K562 (cell line): ENCODE results near the gene ST6GALNAC1. TPM values are rescaled to one million over a fixed set of nuclear protein-coding genes. Genes with fewer than 3 reads are reported as not detected.

Experiments
- ATAC-seq: fragments of 200-7000 bp; cut with Tn5 transposase; 3 replicates; pipeline ENCODE4 v1.9.1; 2020; ENCODE audit warnings: moderate library complexity
- BruUV-seq: library from RNA; stranded (reverse); fragments of 400-500 nt; replicated peaks from 2 replicates; lab custom pipeline; 2021; lab: Mats Ljungman, UMichigan
- CTCF ChIA-PET: fragments of 300-600 bp; formaldehyde crosslinking; extraction: SDS; loops from one replicate; lab custom pipeline; 2021; ENCODE audit warnings: low intra/inter-chr PET ratio; lab: Yijun Ruan, JAX
- POLR2A ChIA-PET: fragments of 300-600, 350-650 bp; sonication (Branson Sonifier 250); formaldehyde crosslinking; extraction: SDS; loops from one replicate; lab custom pipeline; 2021; ENCODE audit warnings: antibody characterized with exemption, inconsistent platforms; lab: Yijun Ruan, JAX
- DNase-seq, 4 experiments: peaks; one replicate each; pipeline versions ENCODE4 v3.0.0 to v3.0.0-alpha.2; 2011 to 2018; ENCODE audit warnings: low spot score in 3 of 4, mixed read lengths in 3 of 4; ENCODE audit errors: extremely low read depth in 1 of 4
- FAIRE-seq: peaks from 2 replicates; lab custom pipeline; 2011; peaks lifted over from hg19 to GRCh38; lab: Jason Lieb, UNC
- H2AFZ ChIP-seq: 2 replicates; pipeline ENCODE4 v1.6.0; 2011; ENCODE audit warnings: low read depth, low read length, control low read depth, inconsistent platforms
- H3K27ac ChIP-seq: fragments of 200-600 bp; 3 replicates; pipeline ENCODE4 v1.8.0; 2011; ENCODE audit warnings: low read depth, mild to moderate bottlenecking, control low read depth, inconsistent platforms, low read length, moderate library complexity, mixed read lengths; ENCODE audit errors: extremely low read depth
- H3K27me3 ChIP-seq, 2 experiments: fragments of 300-600 bp in 1 of 2; 2 replicates in 1 of 2; 3 replicates in 1 of 2; pipeline versions ENCODE4 v1.6.0 to v1.8.0; 2011; ENCODE audit warnings: inconsistent platforms in 2 of 2, low read length in 2 of 2, mild to moderate bottlenecking in 1 of 2, mixed read lengths in 1 of 2, moderate library complexity in 1 of 2; ENCODE audit not compliant: control insufficient read depth in 2 of 2, insufficient read depth in 2 of 2
- H3K36me3 ChIP-seq: fragments of 300-600 bp; 3 replicates; pipeline ENCODE4 v1.8.0; 2011; ENCODE audit warnings: mild to moderate bottlenecking, low read length, inconsistent platforms; ENCODE audit not compliant: control insufficient read depth, insufficient read depth
- H3K4me1 ChIP-seq, 2 experiments: fragments of 200-600 bp in 1 of 2; replicated peaks in 1 of 2; 2 replicates in 1 of 2; 3 replicates in 1 of 2; pipeline versions ENCODE4 v1.5.1 to v1.8.0; 2011; ENCODE audit warnings: inconsistent platforms in 2 of 2, low read length in 2 of 2, mild to moderate bottlenecking in 1 of 2, mixed read lengths in 1 of 2, moderate library complexity in 1 of 2; ENCODE audit not compliant: control insufficient read depth in 2 of 2, insufficient read depth in 2 of 2
- H3K4me2 ChIP-seq: 2 replicates; pipeline ENCODE4 v1.6.1; 2011; ENCODE audit warnings: low read length, control low read depth, inconsistent platforms, mixed read lengths; ENCODE audit not compliant: insufficient read depth
- H3K4me3 ChIP-seq: fragments of 200-600 bp; sonication (generic), shearing (Covaris generic); 2 replicates; pipeline ENCODE4 v1.5.1; 2016; ENCODE audit warnings: control low read depth, inconsistent platforms
- H3K79me2 ChIP-seq: fragments of 200-600 bp; 3 replicates; pipeline ENCODE4 v1.8.0; 2011; ENCODE audit warnings: low read length, inconsistent platforms; ENCODE audit not compliant: control insufficient read depth, insufficient read depth
- H3K9ac ChIP-seq, 2 experiments: 2 replicates each; pipeline versions ENCODE4 v1.6.0 to v1.6.1; 2011; ENCODE audit warnings: low read depth in 2 of 2, low read length in 2 of 2, control low read depth in 1 of 2, inconsistent platforms in 1 of 2, mild to moderate bottlenecking in 1 of 2, mixed read lengths in 1 of 2; ENCODE audit not compliant: insufficient read depth in 1 of 2
- H3K9me1 ChIP-seq: one replicate; pipeline ENCODE4 v1.6.0; 2011; ENCODE audit warnings: inconsistent platforms, mild to moderate bottlenecking, low read length, moderate library complexity; ENCODE audit not compliant: control insufficient read depth, insufficient read depth
- H3K9me3 ChIP-seq: replicated peaks from 2 replicates; pipeline ENCODE4 v1.5.1; 2011; ENCODE audit warnings: low read depth, low read length, inconsistent platforms; ENCODE audit not compliant: control insufficient read depth, insufficient read depth
- H4K20me1 ChIP-seq: replicated peaks from 2 replicates; pipeline ENCODE4 v1.6.1; 2011; ENCODE audit warnings: low read length, inconsistent platforms, mixed read lengths; ENCODE audit not compliant: control insufficient read depth, insufficient read depth
- CHD1 ChIP-seq: fragments of 200-600 bp; sonication (generic); IDR thresholded peaks from one replicate; pipeline ENCODE4 v1.6.1; 2012; ENCODE audit warnings: mild to moderate bottlenecking, moderate library complexity, low read length, inconsistent platforms
- RBM22 ChIP-seq: fragments of 200-400 bp; formaldehyde crosslinking; IDR thresholded peaks from 2 replicates; pipeline ENCODE4 v1.6.1; 2018; ENCODE audit warnings: low read length, low read depth; ENCODE audit not compliant: poor library complexity, severe bottlenecking
- SRSF9 ChIP-seq: fragments of 200-400 bp; formaldehyde crosslinking; IDR thresholded peaks from 2 replicates; pipeline ENCODE4 v1.6.1; 2017; ENCODE audit warnings: low read depth, low read length, borderline replicate concordance
- ZKSCAN3 ChIP-seq: fragments of 250-450 bp; sonication (Bioruptor Pico); IDR thresholded peaks from 2 replicates; pipeline ENCODE4 v1.4.0; 2020
- ZNF780A ChIP-seq: fragments of 250-450 bp; sonication (Bioruptor Pico); IDR thresholded peaks from 2 replicates; pipeline ENCODE4 v1.5.0; 2021; ENCODE audit warnings: mild to moderate bottlenecking
- WGBS: fragments of 100-300 bp; shearing (Covaris generic); methylation state at CpG from one replicate; pipeline ENCODE4 v1.1.6; 2016; ENCODE audit warnings: low coverage, mixed read lengths; ENCODE audit not compliant: insufficient coverage; ENCODE audit errors: missing lambda C conversion rate; 5-methylcytosine and 5-hydroxymethylcytosine counted together
- in situ Hi-C: fragments of 300-500 bp; cut with MboI; formaldehyde crosslinking; loops from 4 replicates; pipeline ENCODE4 v1.15.0; 2018; ENCODE audit warnings: inconsistent platforms, mixed read lengths
- intact Hi-C: fragments of 100-400 bp; cut with micrococcal nuclease; formaldehyde crosslinking; loops from 2 replicates; pipeline ENCODE4 v1.14.2; 2022
- polyA plus RNA-seq, 8 experiments: library from polyadenylated mRNA; depleted of rRNA in 4 of 8; stranded (reverse) in 5 of 8; unstranded in 3 of 8; fragments of >200 nt; fragmentation: Nextera tagmentation in 2 of 8; fragmentation: Illumina TruSeq in 1 of 8; extraction: Ambion mirVana in 2 of 8; extraction: Trizol in 1 of 8; gene quantifications; 2 replicates each; pipeline versions ENCODE4 v1.2.1 to v1.2.3, GENCODE V29; 2011 to 2014; ENCODE audit warnings: inconsistent platforms in 1 of 8, missing spikeins in 1 of 8
- total RNA-seq, 7 experiments: library from RNA; depleted of rRNA in 6 of 7; stranded (reverse); fragments of >200 nt in 6 of 7; fragmentation: Illumina TruSeq in 2 of 7; extraction: Trizol in 2 of 7; gene quantifications; 2 replicates each; pipeline versions ENCODE4 v1.2.1 to v1.2.3, GENCODE V29; 2011 to 2021; ENCODE audit warnings: low replicate concordance in 1 of 7
- TF ChIP-seq, protein P1 (sequence below): fragments of 250-450 bp; sonication (Bioruptor Pico); IDR thresholded peaks from 2 replicates; pipeline ENCODE4 v1.5.0; 2020; ENCODE audit warnings: mild to moderate bottlenecking

The ST6GALNAC1 gene
- total and polyA plus RNA-seq, 9 of the 15 experiments (the other 6 are each of a cell fraction or from before 2014, with no cell fraction given): 20.6 to 68.4 (median 50.5) TPM

DNA sequence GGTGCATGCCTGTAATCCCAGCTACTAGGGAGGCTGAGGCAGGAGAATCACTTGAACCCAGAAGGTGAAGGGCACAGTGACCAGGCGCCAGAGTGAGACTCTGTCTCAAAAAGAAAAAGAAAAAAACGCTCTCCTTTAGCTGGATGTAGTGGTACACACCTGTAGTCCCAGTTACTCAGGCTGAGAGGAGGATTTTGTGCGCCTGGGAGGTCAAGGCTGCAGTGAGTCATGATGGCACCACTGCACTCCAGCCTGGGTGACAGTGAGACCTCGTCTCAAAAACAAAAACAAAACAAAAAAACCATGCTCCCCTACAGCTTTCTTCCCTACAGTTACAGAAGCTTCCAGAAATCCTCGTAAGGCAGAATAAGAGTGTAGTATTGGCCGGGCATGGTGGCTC, 33.1 kb upstream of the ST6GALNAC1 start:
- H3K9me1 ChIP-seq: no peaks in the 10 kb centered on the region
- TF ChIP-seq ZKSCAN3 (CRISPR knock-in tag): no peak
- no peak for TF ChIP-seq RBM22
- no peak for TF ChIP-seq SRSF9
- TF ChIP-seq, protein P1, sequence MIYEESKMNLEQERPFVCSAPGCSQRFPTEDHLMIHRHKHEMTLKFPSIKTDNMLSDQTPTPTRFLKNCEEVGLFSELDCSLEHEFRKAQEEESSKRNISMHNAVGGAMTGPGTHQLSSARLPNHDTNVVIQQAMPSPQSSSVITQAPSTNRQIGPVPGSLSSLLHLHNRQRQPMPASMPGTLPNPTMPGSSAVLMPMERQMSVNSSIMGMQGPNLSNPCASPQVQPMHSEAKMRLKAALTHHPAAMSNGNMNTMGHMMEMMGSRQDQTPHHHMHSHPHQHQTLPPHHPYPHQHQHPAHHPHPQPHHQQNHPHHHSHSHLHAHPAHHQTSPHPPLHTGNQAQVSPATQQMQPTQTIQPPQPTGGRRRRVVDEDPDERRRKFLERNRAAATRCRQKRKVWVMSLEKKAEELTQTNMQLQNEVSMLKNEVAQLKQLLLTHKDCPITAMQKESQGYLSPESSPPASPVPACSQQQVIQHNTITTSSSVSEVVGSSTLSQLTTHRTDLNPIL (CRISPR knock-in tag): no peak
- no peak for TF ChIP-seq CHD1
- no peak for TF ChIP-seq ZNF780A (CRISPR knock-in tag)
- no peaks in the 10 kb centered on the region for H4K20me1 ChIP-seq
- ATAC-seq (no peak), FAIRE-seq (no peak), DNase-seq (no peak)
- no peak overlapping the region for H3K4me3 ChIP-seq
- 42% methylated on average over 5 of the region's 6 CpGs for WGBS
- intact Hi-C loops: no loop called here
- CTCF ChIA-PET: no interaction called here
- in situ Hi-C loops: no loop called here
- no peak overlapping the region for H3K9ac ChIP-seq
- H3K79me2 ChIP-seq: peaks cover 7% of the 10 kb centered on the region; the same call in 2 of the 3 replicates
- H3K36me3 ChIP-seq: no peaks in the 10 kb centered on the region
- peaks cover 20 to 21% of the 10 kb centered on the region in 2 experiments; a peak in 4 of 5 replicates for H3K4me1 ChIP-seq
- no peak overlapping the region for H2AFZ ChIP-seq
- no peaks in the 10 kb centered on the region for H3K27me3 ChIP-seq
- H3K4me2 ChIP-seq: no peak overlapping the region
- no peaks in the 10 kb centered on the region for H3K9me3 ChIP-seq
- POLR2A ChIA-PET: interaction anchor here (0.6 kb wide), 1 partner anchor 25 kb away, joined by 3 read pairs; no protein-coding TSS in a partner anchor
- no peak overlapping the region for H3K27ac ChIP-seq
- no TSS peak for BruUV-seq
